ENCODE measurements around the gene SLC25A41.

GRCh38 chr19:6459262-6460098 is 25.9 kb upstream of the SLC25A41 start, which contains the start of gene SLC25A23:
- TF ChIP-seq PATZ1 (CRISPR knock-in tag; IDR thresholded peaks at IDR 0.05) (no peak), CBX1 (IDR thresholded peaks at IDR 0.05; ENCODE audit: low read depth) (no peak), ZNF607 (CRISPR knock-in tag; IDR thresholded peaks at IDR 0.05; ENCODE audit: borderline replicate concordance) (no peak), ETV6 (CRISPR knock-in tag; conservative IDR thresholded peaks at IDR 0.05) (no peak), KLF13 (CRISPR knock-in tag; IDR thresholded peaks at IDR 0.05) (no peak), EZH2 (conservative IDR thresholded peaks at IDR 0.05; ENCODE audit: low read depth, low read length) (no peak), JARID2 (CRISPR knock-in tag; IDR thresholded peaks at IDR 0.05; ENCODE audit: insufficient replicate concordance) (no peak)

Measured in HepG2 (cell line).